Activated CD4-positive, alpha-beta T cell treated with anti-CD3 and anti-CD28 coated beads, Interleukin-2, amount 10 ng/mL, durations not matched to agents 24 days and 14 days (primary cell): ENCODE measurements around the gene SERPINF2. TPM values are rescaled to one million over a fixed set of nuclear protein-coding genes. Genes with fewer than 3 reads are reported as not detected.
"Not testable (repeated sequence)": the region's sequence is repeated elsewhere in the genome, so short reads cannot be mapped to it uniquely, and the experiment has no call there.

ENCODE experiments used
- DNase-seq: peaks from one replicate; pipeline ENCODE4 v3.0.0; 2022
- H3K27ac Mint-ChIP-seq: one replicate; pipeline ENCODE4 v1.8.0; 2022; ENCODE audit warnings: mild to moderate bottlenecking, mixed read lengths
- H3K27me3 Mint-ChIP-seq: one replicate; pipeline ENCODE4 v1.8.0; 2022; ENCODE audit warnings: mixed read lengths
- H3K36me3 Mint-ChIP-seq: one replicate; pipeline ENCODE4 v1.8.0; 2022; ENCODE audit warnings: low read depth, mild to moderate bottlenecking, mixed read lengths
- H3K4me1 Mint-ChIP-seq: one replicate; pipeline ENCODE4 v1.8.0; 2021; ENCODE audit warnings: mixed read lengths
- H3K4me3 Mint-ChIP-seq: one replicate; pipeline ENCODE4 v1.8.0; 2022; ENCODE audit warnings: mild to moderate bottlenecking, moderate library complexity, mixed read lengths
- H3K9me3 Mint-ChIP-seq: one replicate; pipeline ENCODE4 v1.8.0; 2021; ENCODE audit warnings: mixed read lengths
- intact Hi-C: fragments of 100-400 bp; cut with micrococcal nuclease; formaldehyde crosslinking; loops from one replicate; pipeline ENCODE4 v1.15.1; 2023
- total RNA-seq: library from RNA; stranded (reverse); gene quantifications from 2 replicates; pipeline ENCODE4 v1.2.3, GENCODE V29; 2022

The SERPINF2 gene
- total RNA-seq, 1 donor from 2014 or later, result 0.16 TPM

DNA sequence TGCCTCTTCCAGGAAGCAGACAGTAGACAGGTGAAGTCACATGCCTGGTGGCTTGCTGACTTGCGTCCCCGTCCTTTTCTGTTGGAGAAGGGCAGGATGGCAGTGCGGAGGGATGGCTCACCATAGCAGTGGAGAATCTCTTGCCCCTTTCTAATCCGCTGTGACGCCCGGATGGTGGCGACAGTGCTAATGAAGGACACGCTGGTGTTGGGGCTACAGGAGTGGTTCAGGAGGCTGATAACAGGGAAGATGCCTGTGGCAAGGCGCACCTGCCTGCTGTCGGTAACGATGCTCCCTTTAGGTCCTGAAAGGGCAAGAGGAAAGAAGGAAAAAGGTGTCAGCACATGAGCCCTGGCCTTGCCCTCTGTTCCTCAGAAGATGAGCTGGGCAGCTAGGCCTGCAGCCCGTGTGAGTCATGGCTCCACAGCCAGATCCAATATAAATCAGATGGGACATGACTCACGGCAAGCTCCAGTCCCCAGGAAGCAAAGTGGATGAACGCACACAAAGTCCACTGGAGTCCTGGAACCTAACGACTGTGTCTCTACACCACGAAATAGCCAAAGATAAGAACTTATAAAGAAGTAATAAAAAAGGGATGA is 44.7 kb downstream of the SERPINF2 start:
- H3K9me3 Mint-ChIP-seq, result no peaks in the 10 kb centered on the region
- peaks cover 7% of the 10 kb centered on the region for H3K4me1 Mint-ChIP-seq
- no peak overlapping the region for H3K4me3 Mint-ChIP-seq
- no peak for DNase-seq
- H3K27me3 Mint-ChIP-seq, result no peaks in the 10 kb centered on the region
- peaks cover 37% of the 10 kb centered on the region for H3K36me3 Mint-ChIP-seq
- no peak overlapping the region for H3K27ac Mint-ChIP-seq
- intact Hi-C loops, result no loop called here

DNA sequence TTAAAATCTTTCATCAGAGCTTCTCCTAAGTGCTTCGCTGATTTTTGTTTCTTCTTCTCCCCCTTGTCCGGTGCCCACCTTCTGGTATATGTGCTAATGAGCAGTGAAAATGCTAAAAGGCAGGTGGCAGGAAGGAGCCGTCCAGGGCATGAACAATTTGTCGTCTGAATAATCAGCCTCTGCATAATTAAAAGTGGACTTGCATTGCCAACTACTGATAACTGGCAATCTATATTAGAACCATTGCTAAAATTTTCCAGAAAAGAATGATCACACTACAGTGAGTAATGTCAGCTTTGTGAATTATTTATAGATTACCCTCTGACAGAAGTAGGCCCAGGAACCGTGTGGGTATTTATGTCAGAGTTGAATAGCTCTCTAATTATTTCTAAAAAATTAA is 47.3 kb downstream of the SERPINF2 start:
- intact Hi-C loops, result no loop called here
- peaks cover 24% of the 10 kb centered on the region for H3K36me3 Mint-ChIP-seq
- no peak overlapping the region for H3K4me3 Mint-ChIP-seq
- no peak for DNase-seq
- H3K4me1 Mint-ChIP-seq, result peaks cover 2% of the 10 kb centered on the region
- H3K27ac Mint-ChIP-seq, result no peak overlapping the region
- H3K9me3 Mint-ChIP-seq, result no peaks in the 10 kb centered on the region
- H3K27me3 Mint-ChIP-seq, result no peaks in the 10 kb centered on the region

DNA sequence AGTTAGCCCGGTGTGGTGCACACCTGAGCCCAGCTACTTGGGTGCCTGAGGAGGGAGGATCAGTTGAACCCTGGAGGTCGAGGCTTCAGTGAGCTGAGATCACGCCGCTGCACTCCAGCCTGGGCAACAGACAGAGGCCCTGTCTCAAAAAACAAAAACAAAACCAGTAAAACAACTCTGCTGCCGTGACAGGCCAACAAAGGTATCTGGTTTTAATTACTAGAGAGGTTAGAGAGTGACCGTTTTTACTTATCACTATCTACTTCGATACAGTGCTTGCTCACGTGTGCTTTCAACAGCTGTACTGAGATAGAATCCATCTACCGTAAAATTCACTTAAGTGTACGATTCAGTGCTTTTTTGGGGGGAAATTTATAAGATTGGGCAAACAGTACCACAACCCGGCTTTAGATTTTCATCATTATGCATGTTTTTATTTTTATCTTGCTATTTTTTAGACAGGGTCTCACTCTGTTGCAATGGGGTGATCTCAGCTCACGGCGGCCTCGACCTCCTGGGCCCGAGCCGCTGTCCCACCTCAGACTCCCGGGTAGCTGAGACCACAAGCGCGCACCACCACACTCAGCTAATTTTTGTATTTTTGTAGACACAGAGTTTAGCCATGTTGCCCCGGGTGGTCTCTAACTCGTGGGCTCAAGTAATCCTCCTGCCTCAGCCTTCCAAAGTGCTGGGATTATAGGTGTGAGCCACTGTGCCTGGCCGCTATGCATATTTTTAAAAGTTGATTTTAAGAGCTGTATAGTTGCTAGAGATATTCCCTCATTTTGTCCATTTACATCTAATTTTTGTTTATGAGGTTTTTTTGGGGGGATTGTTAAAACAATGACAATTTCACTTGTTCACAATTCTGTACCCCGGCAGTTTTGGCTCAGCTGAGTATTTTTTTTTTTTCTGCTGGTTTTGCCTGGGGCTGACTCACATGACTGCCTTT is 50.1 kb downstream of the SERPINF2 start:
- no peaks in the 10 kb centered on the region for H3K27me3 Mint-ChIP-seq
- intact Hi-C loops, result no loop called here

DNA sequence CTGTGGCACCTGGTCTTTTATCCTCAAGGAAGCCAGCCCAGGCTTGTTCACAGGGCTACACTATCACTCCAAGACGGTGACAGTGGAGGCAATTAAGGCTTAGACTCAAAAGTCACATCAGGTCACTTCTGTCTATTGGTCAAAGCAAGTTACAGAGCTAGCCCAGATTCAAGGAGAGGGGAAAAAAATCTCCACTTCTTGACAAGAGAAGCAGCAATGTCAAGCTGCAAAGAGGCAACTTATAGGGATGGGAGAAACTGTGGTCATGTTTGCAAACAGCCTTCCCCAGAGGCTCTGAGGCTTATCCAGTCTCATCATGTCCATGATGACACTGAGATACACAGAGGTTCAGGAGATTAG is 50.8 kb downstream of the SERPINF2 start:
- intact Hi-C loops, result no loop called here
- no peaks in the 10 kb centered on the region for H3K27me3 Mint-ChIP-seq
- H3K4me3 Mint-ChIP-seq, result no peak overlapping the region
- no peak for DNase-seq
- H3K4me1 Mint-ChIP-seq, result peaks cover 10% of the 10 kb centered on the region
- H3K36me3 Mint-ChIP-seq, result peaks cover 21% of the 10 kb centered on the region
- H3K9me3 Mint-ChIP-seq, result no peaks in the 10 kb centered on the region
- H3K27ac Mint-ChIP-seq, result no peak overlapping the region

More for the DNA sequence above, 50.1 kb downstream of the SERPINF2 start:
- Mint-ChIP-seq H3K36me3 (peaks cover 21% of the 10 kb centered on the region), H3K9me3 (no peaks in the 10 kb centered on the region), H3K4me3 (no peak overlapping the region), H3K27ac (no peak overlapping the region), H3K4me1 (peaks cover 10% of the 10 kb centered on the region)
- no peak for DNase-seq

- H3K4me3 Mint-ChIP-seq, result no peak overlapping the region
- no peak overlapping the region for H3K27ac Mint-ChIP-seq
- peaks cover 10% of the 10 kb centered on the region for H3K4me1 Mint-ChIP-seq
- no peaks in the 10 kb centered on the region for H3K9me3 Mint-ChIP-seq
- intact Hi-C loops, result no loop called here
- H3K27me3 Mint-ChIP-seq, result no peaks in the 10 kb centered on the region
- DNase-seq, result no peak
- peaks cover 25% of the 10 kb centered on the region for H3K36me3 Mint-ChIP-seq
Measured at GRCh38 chr17:1796800-1797199, 54.1 kb downstream of the SERPINF2 start.

GRCh38 chr17:1797323-1797722 is 54.7 kb downstream of the SERPINF2 start:
- Mint-ChIP-seq H3K27ac (no peak overlapping the region), H3K4me1 (peaks cover 10% of the 10 kb centered on the region), H3K9me3 (no peaks in the 10 kb centered on the region), H3K4me3 (no peak overlapping the region), H3K36me3 (peaks cover 25% of the 10 kb centered on the region), H3K27me3 (no peaks in the 10 kb centered on the region)
- intact Hi-C loops, result no loop called here
- no peak for DNase-seq

- intact Hi-C loops, H3K4me3 Mint-ChIP-seq, DNase-seq, H3K4me1 Mint-ChIP-seq, H3K27me3 Mint-ChIP-seq, H3K27ac Mint-ChIP-seq, H3K9me3 Mint-ChIP-seq: not testable (repeated sequence)
- H3K36me3 Mint-ChIP-seq, result peaks cover 25% of the 10 kb centered on the region
Measured at GRCh38 chr17:1797846-1798245, 55.2 kb downstream of the SERPINF2 start.

DNA sequence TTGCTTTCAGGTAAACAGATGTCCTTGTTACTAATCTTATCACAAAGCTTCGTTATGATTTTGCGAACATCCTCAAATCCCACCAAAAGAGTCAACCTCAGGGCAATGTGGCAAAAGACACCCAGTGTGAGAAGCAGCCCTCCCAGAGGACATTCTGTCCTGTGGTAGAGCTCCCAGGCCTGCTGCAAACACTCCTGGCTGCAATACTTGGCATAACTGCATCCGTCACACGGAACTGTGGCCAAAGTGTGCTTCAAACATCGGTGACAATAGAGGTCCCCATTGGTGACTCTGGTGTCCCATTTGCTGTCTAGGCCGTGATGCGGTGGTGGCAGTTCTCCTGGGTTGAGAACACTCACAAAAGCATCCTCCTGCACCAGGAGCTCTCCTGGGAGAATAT is 57.6 kb downstream of the SERPINF2 start:
- Mint-ChIP-seq H3K4me3 (no peak overlapping the region), H3K4me1 (peaks cover 7% of the 10 kb centered on the region), H3K27ac (no peak overlapping the region), H3K36me3 (peaks cover 39% of the 10 kb centered on the region), H3K9me3 (no peaks in the 10 kb centered on the region), H3K27me3 (no peaks in the 10 kb centered on the region)
- intact Hi-C loops, result no loop called here
- no peak for DNase-seq

DNA sequence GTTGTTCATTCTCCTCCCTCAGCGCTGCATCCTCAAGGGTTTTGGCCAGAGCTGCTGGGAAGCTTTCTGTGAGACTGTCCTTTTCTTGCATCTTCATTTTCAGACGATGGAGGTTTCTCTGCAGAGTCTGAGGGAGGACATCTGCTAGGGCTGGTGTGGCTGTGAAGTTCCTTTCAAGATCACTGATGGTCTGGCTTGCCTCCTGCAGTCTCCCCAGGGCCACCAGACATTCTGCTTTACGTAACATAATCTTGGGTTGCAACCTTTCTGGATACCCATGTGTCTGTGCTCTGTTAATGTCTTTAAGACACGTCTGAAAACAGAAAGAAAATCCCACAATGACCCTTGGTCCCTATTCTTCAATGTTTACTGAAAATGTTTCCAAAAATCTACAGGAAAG is 58.0 kb downstream of the SERPINF2 start:
- intact Hi-C loops, result no loop called here
- Mint-ChIP-seq H3K4me3 (no peak overlapping the region), H3K27ac (no peak overlapping the region), H3K27me3 (no peaks in the 10 kb centered on the region), H3K9me3 (no peaks in the 10 kb centered on the region), H3K36me3 (peaks cover 39% of the 10 kb centered on the region), H3K4me1 (peaks cover 6% of the 10 kb centered on the region)
- no peak for DNase-seq

DNA sequence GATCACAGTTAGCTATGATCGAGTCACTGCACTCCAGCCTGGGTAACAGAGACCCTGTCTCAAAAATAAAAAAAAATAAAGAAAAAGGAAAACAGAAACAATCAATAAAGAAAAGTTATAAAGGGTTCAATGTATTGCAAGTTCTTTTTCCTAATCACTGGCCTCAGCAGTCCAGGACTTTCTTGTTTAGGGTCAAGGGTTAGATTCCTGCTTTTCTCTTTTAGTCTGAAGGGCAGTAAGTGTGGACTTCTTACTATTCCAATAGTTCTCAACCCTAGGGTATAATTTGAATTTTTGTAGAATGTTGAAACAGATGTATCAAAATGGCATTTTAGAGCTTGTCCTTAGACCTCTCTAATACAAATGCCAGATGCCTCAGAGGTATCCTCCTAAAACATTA is 59.8 kb downstream of the SERPINF2 start:
- intact Hi-C loops, result no loop called here
- Mint-ChIP-seq H3K27ac (no peak overlapping the region), H3K27me3 (no peaks in the 10 kb centered on the region), H3K4me3 (no peak overlapping the region), H3K4me1 (peaks cover under 1% of the 10 kb centered on the region), H3K9me3 (no peaks in the 10 kb centered on the region), H3K36me3 (peaks cover 35% of the 10 kb centered on the region)
- DNase-seq, result no peak

- Mint-ChIP-seq H3K27me3 (no peaks in the 10 kb centered on the region), H3K4me1 (peaks cover 2% of the 10 kb centered on the region), H3K27ac (no peak overlapping the region), H3K36me3 (peaks cover 41% of the 10 kb centered on the region), H3K9me3 (no peaks in the 10 kb centered on the region), H3K4me3 (no peak overlapping the region)
- intact Hi-C loops, result no loop called here
- no peak for DNase-seq
Measured at GRCh38 chr17:1803280-1803679, 60.6 kb downstream of the SERPINF2 start.

Other genes starting within 250 kb of the SERPINF2 start
- 19.1 and 21.0 TPM in 2 replicates for gene INPP5K, start 226.3 kb upstream of the SERPINF2 start, total RNA-seq
- 74.3 and 76.1 TPM in 2 replicates for gene PITPNA, start 180.1 kb upstream of the SERPINF2 start, total RNA-seq
- 2.8 and 3.4 TPM in 2 replicates for gene SLC43A2, start 114.0 kb upstream of the SERPINF2 start, total RNA-seq
- gene SCARF1, start 97.1 kb upstream of the SERPINF2 start, total RNA-seq, result 8.4 and 9.5 TPM in 2 replicates
- 7.3 and 11.4 TPM in 2 replicates for gene RILP, start 93.0 kb upstream of the SERPINF2 start, total RNA-seq
- 432 and 442 TPM in 2 replicates for gene PRPF8, start 58.0 kb upstream of the SERPINF2 start, total RNA-seq
- 0.07 and 0.14 TPM in 2 replicates for gene TLCD2, start 32.5 kb upstream of the SERPINF2 start, total RNA-seq
- gene WDR81, start 18.2 kb upstream of the SERPINF2 start, total RNA-seq, result 17.6 and 18.3 TPM in 2 replicates
- not detected in 2 replicates for gene SERPINF1, start 19.2 kb downstream of the SERPINF2 start, total RNA-seq
- 27.1 and 30.7 TPM in 2 replicates for gene SMYD4, start 87.0 kb downstream of the SERPINF2 start, total RNA-seq
- 234 and 238 TPM in 2 replicates for gene RPA1, start 87.1 kb downstream of the SERPINF2 start, total RNA-seq